NCI-H128 (cell line): Measurements from ENCODE around the gene CAMK2A.

ENCODE experiments used
- DNase-seq: peaks from one replicate; lab custom pipeline; 2025; ENCODE audit not compliant: unreplicated experiment; lab: John Stamatoyannopoulos, UW

The CAMK2A gene

DNA sequence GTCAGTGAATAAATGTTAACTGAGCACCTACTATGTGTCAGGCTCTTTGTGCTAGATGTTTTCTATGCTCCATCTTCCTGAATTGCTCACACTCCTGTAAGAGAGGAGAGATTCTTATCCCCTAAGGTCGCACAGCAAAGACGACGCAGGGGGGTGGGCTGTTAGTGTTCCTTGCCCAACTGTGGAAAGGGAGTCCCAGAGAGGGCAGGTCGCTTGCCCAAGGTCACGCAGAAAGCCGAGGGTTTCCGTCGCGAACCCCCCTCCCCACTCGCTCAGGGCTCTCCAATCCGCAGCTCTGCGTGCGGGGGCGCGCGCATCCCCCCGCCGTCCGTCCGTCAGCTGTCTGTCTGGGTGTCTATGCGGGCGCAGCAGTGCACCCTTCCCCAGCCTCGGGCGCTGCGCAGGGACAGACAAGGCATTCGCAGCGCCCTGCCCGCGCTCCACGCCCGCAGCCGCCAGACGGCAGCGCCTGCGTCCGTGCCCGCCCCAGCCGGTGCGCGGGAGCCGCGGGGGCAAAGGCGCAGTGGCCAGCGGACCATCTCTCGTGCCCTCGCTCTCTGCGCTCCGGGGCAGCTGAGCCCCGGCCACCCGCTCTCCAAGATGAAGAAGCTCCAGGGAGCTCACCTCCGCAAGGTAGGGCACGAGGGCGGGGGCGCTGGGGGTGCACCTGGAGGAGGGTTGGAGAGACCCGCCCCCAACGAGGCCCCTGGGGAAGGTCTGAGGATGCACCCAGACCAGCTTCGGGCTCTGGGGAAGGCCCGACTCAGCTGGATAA, 99.7 kb downstream of the CAMK2A start, which contains the start of gene SLC6A7:
Gene SLC6A7 (plus strand): TSS at position 335 of the 775 bp plus-strand sequence. CDS start 266 bp downstream, at position 601.
- DNase-seq, result no peak

GRCh38 chr5:150189326-150189725, 100.2 kb downstream of the CAMK2A start:
- DNase-seq, result no peak

GRCh38 chr5:150188146-150188842, 101.3 kb downstream of the CAMK2A start:
- no peak for DNase-seq

DNA sequence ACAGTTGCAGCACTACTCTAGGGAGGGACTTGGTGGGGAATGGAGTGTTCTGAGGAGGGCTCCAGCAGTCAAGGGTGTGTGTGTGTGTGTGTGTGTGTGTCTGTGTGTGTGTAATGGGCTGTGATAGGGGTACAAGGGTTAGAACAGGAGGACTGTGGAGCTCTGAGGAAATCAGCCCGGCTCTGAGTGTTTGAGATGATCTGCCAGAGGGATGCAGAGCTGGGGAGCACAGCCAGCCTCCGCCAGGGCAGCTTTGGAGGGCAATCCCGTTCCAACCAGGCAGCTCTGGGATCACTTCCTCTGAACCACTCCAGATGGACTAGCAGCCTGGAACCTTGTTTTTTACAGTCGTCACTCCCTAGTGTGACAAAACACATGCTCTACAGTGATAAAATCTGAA, 102.7 kb downstream of the CAMK2A start:
- DNase-seq, result no peak

DNA sequence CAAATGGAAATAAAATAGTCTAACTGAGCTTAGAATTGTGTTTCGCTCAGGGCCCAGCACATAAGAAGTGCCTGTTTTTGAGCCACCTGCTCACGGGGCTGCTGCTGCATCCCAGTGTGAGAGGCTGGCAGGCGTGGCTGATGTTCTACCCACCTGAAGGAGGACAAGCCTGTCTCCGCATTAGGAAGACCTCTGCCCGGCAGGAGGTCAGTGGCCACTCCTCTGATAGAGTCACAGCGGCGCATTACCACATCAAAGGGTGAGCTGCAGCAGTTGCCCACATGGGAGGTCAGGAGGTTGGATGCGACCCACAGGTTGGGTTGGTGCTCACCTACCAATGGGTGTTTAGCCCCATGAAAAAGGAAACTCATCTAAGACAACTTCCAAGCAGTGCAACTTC, 103.4 kb downstream of the CAMK2A start:
- no peak for DNase-seq

- DNase-seq, result no peak
Measured at GRCh38 chr5:150184990-150185912, 104.3 kb downstream of the CAMK2A start.

DNA sequence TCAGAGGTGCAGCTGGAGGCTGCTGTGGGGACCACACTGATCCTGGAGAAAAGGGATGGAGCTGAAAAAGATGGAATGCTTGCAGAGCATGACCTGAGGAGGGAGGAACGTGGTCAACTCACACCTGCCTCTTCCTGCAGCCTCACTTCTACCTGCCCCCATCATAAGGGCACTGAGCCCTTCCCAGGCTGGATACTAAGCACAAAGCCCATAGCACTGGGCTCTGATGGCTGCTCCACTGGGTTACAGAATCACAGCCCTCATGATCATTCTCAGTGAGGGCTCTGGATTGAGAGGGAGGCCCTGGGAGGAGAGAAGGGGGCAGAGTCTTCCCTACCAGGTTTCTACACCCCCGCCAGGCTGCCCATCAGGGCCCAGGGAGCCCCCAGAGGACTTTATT, 105.6 kb downstream of the CAMK2A start:
- no peak for DNase-seq

DNA sequence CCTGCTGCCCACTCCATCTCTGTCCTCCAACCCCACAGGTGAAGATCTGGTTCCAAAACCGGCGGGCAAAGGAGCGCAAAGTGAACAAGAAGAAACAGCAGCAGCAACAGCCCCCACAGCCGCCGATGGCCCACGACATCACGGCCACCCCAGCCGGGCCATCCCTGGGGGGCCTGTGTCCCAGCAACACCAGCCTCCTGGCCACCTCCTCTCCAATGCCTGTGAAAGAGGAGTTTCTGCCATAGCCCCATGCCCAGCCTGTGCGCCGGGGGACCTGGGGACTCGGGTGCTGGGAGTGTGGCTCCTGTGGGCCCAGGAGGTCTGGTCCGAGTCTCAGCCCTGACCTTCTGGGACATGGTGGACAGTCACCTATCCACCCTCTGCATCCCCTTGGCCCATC, 106.1 kb downstream of the CAMK2A start:
- DNase-seq, result no peak

- DNase-seq, result no peak
Measured at GRCh38 chr5:150182774-150183173, 106.8 kb downstream of the CAMK2A start.

GRCh38 chr5:150181766-150182545, 107.6 kb downstream of the CAMK2A start:
- DNase-seq, result no peak

DNA sequence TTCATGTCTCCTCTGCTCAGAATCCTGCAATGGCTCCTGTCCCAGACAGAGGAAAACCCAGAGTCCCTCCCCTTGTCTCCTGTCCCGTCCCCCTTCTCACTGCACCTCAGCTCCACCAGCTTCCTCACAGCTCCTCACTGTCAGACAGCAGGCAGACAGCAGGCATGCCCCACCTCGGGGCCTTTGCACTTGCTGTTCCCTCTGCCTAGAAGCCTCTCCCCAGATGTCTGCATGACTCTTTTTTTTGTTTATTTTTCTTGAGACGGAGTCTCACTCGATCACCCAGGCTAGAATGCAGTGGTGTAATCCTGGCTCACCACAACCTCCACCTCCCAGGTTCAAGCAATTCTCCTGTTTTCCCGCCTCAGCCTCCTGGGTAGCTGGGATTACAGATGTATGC, 108.5 kb downstream of the CAMK2A start:
- DNase-seq, result no peak

- no peak for DNase-seq
Measured at GRCh38 chr5:150180241-150181026, 109.1 kb downstream of the CAMK2A start.

DNA sequence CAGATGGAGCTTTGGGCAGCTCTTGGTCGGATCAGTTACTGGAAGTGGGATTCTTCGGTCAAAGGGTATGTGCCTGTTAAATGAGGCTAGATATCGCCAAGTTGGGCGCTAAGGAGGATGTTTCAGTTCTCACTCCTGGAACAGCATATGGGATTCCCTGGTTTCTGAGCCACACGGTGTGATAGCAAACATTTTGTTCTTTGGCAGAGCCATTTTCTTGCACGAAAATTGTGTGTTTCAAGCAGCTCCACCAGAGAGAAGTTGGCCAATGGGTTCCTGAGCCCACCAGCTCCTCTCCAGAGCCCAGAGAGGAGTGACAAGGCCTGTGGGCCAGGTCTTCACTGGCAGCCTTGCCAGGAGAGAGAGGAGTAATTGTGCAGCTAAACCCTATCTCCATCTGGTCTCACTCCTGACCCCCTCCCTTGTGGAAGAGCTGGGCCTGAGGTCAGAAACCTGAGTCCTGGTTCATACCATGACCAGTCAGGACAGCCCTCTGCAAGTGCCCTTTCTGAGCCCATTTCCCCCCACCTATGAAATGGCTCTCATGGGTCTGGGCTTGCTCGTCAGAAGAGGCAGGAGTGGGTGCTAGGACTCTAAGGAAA, 110.5 kb downstream of the CAMK2A start:
- no peak for DNase-seq

DNA sequence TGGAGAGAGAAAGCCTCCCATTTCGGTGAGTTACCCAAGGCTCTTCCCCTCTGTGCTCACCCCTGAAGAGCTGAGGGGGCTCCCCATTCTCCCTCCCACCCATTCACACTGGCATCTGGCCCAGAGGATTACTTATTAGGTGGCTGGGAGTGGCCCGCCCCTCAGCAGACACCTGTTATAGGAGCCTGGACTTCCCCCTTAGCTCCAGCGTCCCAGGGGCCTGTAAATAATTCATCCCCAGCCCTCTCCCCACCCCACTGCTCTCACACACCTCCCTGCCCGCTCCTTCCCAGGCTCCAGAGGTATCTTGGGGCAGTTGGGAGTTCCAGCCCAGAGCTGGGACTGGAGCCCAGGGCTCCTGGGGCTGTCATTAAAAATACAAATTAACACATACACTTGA, 111.3 kb downstream of the CAMK2A start:
- no peak for DNase-seq

DNA sequence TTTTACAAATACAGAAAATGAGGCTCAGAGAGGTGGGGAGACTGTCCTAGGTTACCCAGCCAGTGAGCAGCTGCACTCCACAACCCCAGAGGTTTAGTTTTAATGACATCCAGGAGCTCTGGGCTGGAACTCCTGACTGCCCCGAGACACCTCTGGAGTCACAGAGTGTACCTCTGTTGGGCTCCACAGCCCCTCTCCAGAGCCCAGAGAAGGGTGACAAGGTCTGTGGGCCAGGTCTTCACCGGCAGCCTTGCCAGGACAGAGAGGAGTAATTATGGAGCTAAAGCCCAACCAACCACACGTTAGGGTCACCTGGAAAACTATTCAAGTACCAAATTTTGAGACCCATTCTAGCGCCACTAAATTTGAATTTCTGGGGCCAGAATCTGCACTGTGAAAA, 111.9 kb downstream of the CAMK2A start:
- no peak for DNase-seq

DNA sequence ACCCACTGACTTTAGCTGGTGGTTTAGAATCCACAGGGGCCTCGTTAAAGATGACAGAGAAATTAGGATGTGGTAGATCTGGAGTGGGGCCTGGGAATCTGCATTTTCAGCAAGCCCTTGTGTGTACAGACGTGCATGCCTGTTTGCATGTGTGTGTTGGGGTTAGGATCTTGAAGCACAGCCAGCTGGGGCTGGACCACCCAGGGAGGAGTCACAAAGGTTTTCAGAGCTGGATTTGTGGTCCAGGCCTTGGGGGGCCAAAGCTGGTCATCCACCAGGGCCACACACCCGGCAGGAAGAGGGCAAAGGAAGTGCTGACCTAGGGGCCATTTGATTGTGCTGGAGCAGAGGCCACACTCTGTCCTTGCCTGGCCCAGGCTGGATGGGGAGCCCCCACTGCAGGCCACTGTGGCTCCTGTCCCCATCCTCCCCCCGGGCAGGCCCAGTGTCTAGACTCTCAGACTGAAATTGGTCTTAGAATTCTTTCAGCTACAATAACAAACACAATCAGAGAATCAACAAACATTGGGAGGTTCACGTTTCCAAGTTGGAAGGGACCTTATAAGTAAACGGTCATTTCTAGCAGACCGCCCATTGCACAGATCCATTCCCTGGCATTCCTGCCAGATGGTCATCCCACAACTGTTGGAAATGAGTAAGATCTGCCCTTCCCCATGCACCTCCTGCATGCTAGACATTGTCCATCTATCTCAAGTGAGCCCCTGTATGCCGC, 112.7 kb downstream of the CAMK2A start:
- DNase-seq, result no peak

GRCh38 chr5:150175536-150175935, 114.0 kb downstream of the CAMK2A start:
- DNase-seq, result no peak

- no peak for DNase-seq
Measured at GRCh38 chr5:150175076-150175475, 114.5 kb downstream of the CAMK2A start.

DNA sequence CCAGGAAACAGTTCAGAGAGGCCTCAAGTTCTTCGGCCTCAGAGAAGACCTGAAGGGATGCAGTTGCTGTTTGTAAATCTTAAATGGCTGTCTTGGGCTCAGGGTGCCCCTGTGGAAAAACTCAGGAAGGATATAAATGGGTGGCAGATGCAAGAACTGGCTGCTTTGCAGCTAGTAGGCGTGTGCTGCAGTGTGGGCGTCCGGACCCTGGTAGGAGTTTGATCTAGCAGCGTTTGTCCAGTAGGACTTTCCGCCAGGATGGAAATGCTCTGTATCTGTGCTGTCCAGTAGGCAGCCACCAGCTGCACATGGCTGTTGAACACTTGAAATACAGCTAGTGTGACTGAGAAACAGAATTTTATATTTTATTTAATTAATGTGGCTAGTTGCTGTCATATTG, 115.3 kb downstream of the CAMK2A start:
- no peak for DNase-seq
